Keratinocyte (primary cell): ENCODE measurements around the gene SPATA2. TPM values are rescaled to one million over a fixed set of nuclear protein-coding genes. Genes with fewer than 3 reads are reported as not detected.

Experiments
- DNase-seq: peaks from one replicate; pipeline ENCODE4 v3.0.0-alpha.2; 2011; ENCODE audit warnings: low read depth, missing footprints, low spot score
- FAIRE-seq: peaks from 2 replicates; lab custom pipeline; 2011; peaks lifted over from hg19 to GRCh38; lab: Jason Lieb, UNC
- H2AFZ ChIP-seq: 2 replicates; pipeline ENCODE4 v1.6.0; 2012; ENCODE audit warnings: low read length, control low read depth, inconsistent platforms; ENCODE audit not compliant: control insufficient read depth
- H3K27ac ChIP-seq: 2 replicates; pipeline ENCODE4 v1.5.1; 2011; ENCODE audit warnings: low read length; ENCODE audit not compliant: control insufficient read depth, insufficient read depth
- H3K27me3 ChIP-seq: 3 replicates; pipeline ENCODE4 v1.6.0; 2011; ENCODE audit warnings: low read length; ENCODE audit not compliant: control insufficient read depth, insufficient read depth; ENCODE audit errors: extremely low read depth
- H3K36me3 ChIP-seq, 2 experiments: 2 replicates in 1 of 2; 3 replicates in 1 of 2; pipeline ENCODE4 v1.5.1; 2011; ENCODE audit warnings: low read length in 2 of 2, mild to moderate bottlenecking in 1 of 2; ENCODE audit not compliant: control insufficient read depth in 2 of 2, insufficient read depth in 2 of 2; ENCODE audit errors: extremely low read depth in 1 of 2
- H3K4me1 ChIP-seq: 3 replicates; pipeline ENCODE4 v1.5.1; 2011; ENCODE audit warnings: low read length; ENCODE audit not compliant: control insufficient read depth, insufficient read depth; ENCODE audit errors: extremely low read depth
- H3K4me2 ChIP-seq: 3 replicates; pipeline ENCODE4 v1.6.0; 2011; ENCODE audit warnings: low read depth, low read length; ENCODE audit not compliant: control insufficient read depth, insufficient read depth; ENCODE audit errors: extremely low read depth
- H3K4me3 ChIP-seq, 3 experiments: fragments of 200-600 bp in 1 of 3; sonication (generic) in 1 of 3; 2 replicates in 2 of 3; 3 replicates in 1 of 3; pipeline ENCODE4 v1.5.1; 2011 to 2016; ENCODE audit warnings: low read length in 3 of 3, mild to moderate bottlenecking in 3 of 3, control low read depth in 2 of 3, inconsistent platforms in 1 of 3, low read depth in 1 of 3, mixed read lengths in 1 of 3, mixed run types in 1 of 3, moderate library complexity in 1 of 3; ENCODE audit not compliant: control insufficient read depth in 2 of 3, insufficient read depth in 2 of 3; ENCODE audit errors: extremely low read depth in 1 of 3
- H3K79me2 ChIP-seq: 2 replicates; pipeline ENCODE4 v1.6.0; 2012; ENCODE audit warnings: low read length; ENCODE audit not compliant: control insufficient read depth, insufficient read depth
- H3K9ac ChIP-seq: 3 replicates; pipeline ENCODE4 v1.6.0; 2011; ENCODE audit warnings: low read length; ENCODE audit not compliant: control insufficient read depth, insufficient read depth; ENCODE audit errors: extremely low read depth
- H3K9me1 ChIP-seq: 3 replicates; pipeline ENCODE4 v1.6.0; 2011; ENCODE audit warnings: low read length; ENCODE audit not compliant: control insufficient read depth, insufficient read depth; ENCODE audit errors: extremely low read depth
- H3K9me3 ChIP-seq: 2 replicates; pipeline ENCODE4 v1.5.1; 2012; ENCODE audit warnings: low read depth, low read length; ENCODE audit not compliant: control insufficient read depth
- H4K20me1 ChIP-seq: 3 replicates; pipeline ENCODE4 v1.6.0; 2011; ENCODE audit warnings: low read length; ENCODE audit not compliant: control insufficient read depth, insufficient read depth; ENCODE audit errors: extremely low read depth
- CTCF ChIP-seq, 3 experiments: IDR thresholded peaks in 1 of 3; conservative IDR thresholded peaks in 1 of 3; optimal IDR thresholded peaks in 1 of 3; 2 replicates in 2 of 3; 3 replicates in 1 of 3; pipeline versions ENCODE3 to v1.5.1; 2011; ENCODE audit warnings: low read length in 3 of 3, mild to moderate bottlenecking in 3 of 3, moderate library complexity in 2 of 3, control low read depth in 1 of 3, inconsistent platforms in 1 of 3; ENCODE audit not compliant: insufficient read depth in 2 of 3; ENCODE audit errors: extremely low read depth in 1 of 3
- EZH2 ChIP-seq: IDR thresholded peaks from one replicate; pipeline ENCODE4 v1.6.1; 2012; ENCODE audit warnings: inconsistent platforms, mild to moderate bottlenecking, low read length, moderate library complexity
- dilution Hi-C: fragments of 300-500 bp; cut with MboI; formaldehyde crosslinking; loops from one replicate; pipeline ENCODE4 v1.7.0; 2020; ENCODE audit warnings: low sequenced_read_pairs; ENCODE audit not compliant: extremely low pct_ligation_motif_present
- polyA plus RNA-seq, 5 experiments: library from polyadenylated mRNA; depleted of rRNA in 3 of 5; stranded (reverse) in 3 of 5; stranded (forward) in 1 of 5; unstranded in 1 of 5; fragments of >200 nt; gene quantifications; 1 replicate in 1 of 5; 2 replicates in 3 of 5; 3 replicates in 1 of 5; pipeline versions ENCODE4 v1.2.1 to v1.2.3, GENCODE V29; 2011 to 2012; ENCODE audit warnings: missing spikeins in 2 of 5, low read depth in 1 of 5, low replicate concordance in 1 of 5

The SPATA2 gene
- polyA plus RNA-seq, 1 donor (not counting 4 experiments of a cell fraction or from before 2014, with no cell fraction given): 3.2 TPM

- no peak overlapping the region for H3K27ac ChIP-seq
- no peaks in the 10 kb centered on the region for H3K79me2 ChIP-seq
- no peak for TF ChIP-seq EZH2
- TF ChIP-seq CTCF (optimal IDR thresholded peaks at IDR 0.05 in 1 of 3, IDR thresholded peaks at IDR 0.05 in 1 of 3, conservative IDR thresholded peaks at IDR 0.05 in 1 of 3; ENCODE audit: extremely low read depth in 1 of 3, insufficient read depth in 2 of 3, low read length in 3 of 3): no peak
- H2AFZ ChIP-seq: no peak overlapping the region
- FAIRE-seq (no peak), DNase-seq (no peak)
- no peak overlapping the region for H3K4me3 ChIP-seq
- H3K4me2 ChIP-seq: no peak overlapping the region
- peaks cover 10% of the 10 kb centered on the region in 2 experiments for H3K36me3 ChIP-seq
- no peaks in the 10 kb centered on the region for H3K27me3 ChIP-seq
- no peaks in the 10 kb centered on the region for H3K9me3 ChIP-seq
- no peaks in the 10 kb centered on the region for H3K9me1 ChIP-seq
- H4K20me1 ChIP-seq: no peaks in the 10 kb centered on the region
- dilution Hi-C loops: no loop called here
- H3K9ac ChIP-seq: no peak overlapping the region
- H3K4me1 ChIP-seq: no peaks in the 10 kb centered on the region
These were observed 35.2 kb downstream of the SPATA2 start for GRCh38 chr20:49880177-49880576.

- TF ChIP-seq CTCF (optimal IDR thresholded peaks at IDR 0.05 in 1 of 3, IDR thresholded peaks at IDR 0.05 in 1 of 3, conservative IDR thresholded peaks at IDR 0.05 in 1 of 3; ENCODE audit: extremely low read depth in 1 of 3, insufficient read depth in 2 of 3, low read length in 3 of 3) (no peak), EZH2 (no peak)
- H3K27me3 ChIP-seq: no peaks in the 10 kb centered on the region
- DNase-seq (no peak), FAIRE-seq (no peak)
- no peak overlapping the region for H3K9ac ChIP-seq
- H3K79me2 ChIP-seq: no peaks in the 10 kb centered on the region
- no peaks in the 10 kb centered on the region for H3K9me3 ChIP-seq
- H3K4me2 ChIP-seq: no peak overlapping the region
- no peak overlapping the region for H3K27ac ChIP-seq
- H4K20me1 ChIP-seq: no peaks in the 10 kb centered on the region
- H2AFZ ChIP-seq: no peak overlapping the region
- H3K4me1 ChIP-seq: no peaks in the 10 kb centered on the region
- peaks cover 8 to 15% of the 10 kb centered on the region in 2 experiments for H3K36me3 ChIP-seq
- dilution Hi-C loops: no loop called here
- no peaks in the 10 kb centered on the region for H3K9me1 ChIP-seq
- H3K4me3 ChIP-seq: no peak overlapping the region
These were observed 36.4 kb downstream of the SPATA2 start for GRCh38 chr20:49878977-49879376.
